GM12891 (cell line): Measurements from ENCODE around the gene TCHH.

ENCODE experiments used
- PAX5 ChIP-seq: IDR thresholded peaks from 2 replicates; pipeline ENCODE4 v1.6.1; 2011; ENCODE audit warnings: low read length, moderate library complexity, mild to moderate bottlenecking; ENCODE audit not compliant: insufficient read depth, severe bottlenecking
- POLR2A ChIP-seq: IDR thresholded peaks from 2 replicates; pipeline ENCODE4 v1.6.1; 2011; ENCODE audit warnings: low read depth, low read length, control low read depth
- POLR2AphosphoS5 ChIP-seq: IDR thresholded peaks from 2 replicates; pipeline ENCODE4 v1.6.1; 2011; ENCODE audit warnings: low read depth, low read length, control low read depth
- POU2F2 ChIP-seq: IDR thresholded peaks from 2 replicates; pipeline ENCODE4 v1.6.1; 2011; ENCODE audit warnings: low read depth, mild to moderate bottlenecking, control low read depth, low read length, moderate library complexity
- SPI1 ChIP-seq: IDR thresholded peaks from 2 replicates; pipeline ENCODE4 v1.6.1; 2011; ENCODE audit warnings: low read depth, low read length, control low read depth
- TAF1 ChIP-seq: IDR thresholded peaks from 2 replicates; pipeline ENCODE4 v1.6.1; 2011; ENCODE audit warnings: low read depth, low read length, control low read depth

DNA sequence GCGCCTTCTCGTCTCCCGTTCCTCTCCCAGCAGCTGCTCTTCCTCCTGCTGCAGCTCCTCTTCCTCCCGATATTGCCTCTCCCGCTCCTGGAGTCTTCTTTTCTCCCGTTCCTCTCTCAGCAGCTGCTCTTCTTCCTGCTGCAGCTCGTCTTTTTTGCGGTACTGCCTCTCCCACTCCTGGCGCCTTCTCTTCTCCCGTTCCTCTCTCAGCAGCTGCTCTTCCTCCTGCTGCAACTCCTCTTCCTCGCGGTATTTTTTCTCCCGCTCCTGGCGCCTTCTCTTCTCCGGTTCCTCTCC, 5.3 kb downstream of the TCHH start:
- TF ChIP-seq POLR2A (no peak), TAF1 (no peak), POLR2AphosphoS5 (no peak), SPI1 (no peak), POU2F2 (no peak), PAX5 (no peak)
